Naive thymus-derived CD4-positive, alpha-beta T cell (primary cell): ENCODE measurements around the gene FNIP2. TPM values are rescaled to one million over a fixed set of nuclear protein-coding genes. Genes with fewer than 3 reads are reported as not detected.
"Not testable (repeated sequence)": the region's sequence is repeated elsewhere in the genome, so short reads cannot be mapped to it uniquely, and the experiment has no call there.

Experiments used
- ATAC-seq: fragments of 150-1000 bp; cut with Tn5 transposase; 2 replicates; pipeline ENCODE4 v1.10.0; 2021; ENCODE audit warnings: mild to moderate bottlenecking, moderate library complexity
- CTCF ChIA-PET: fragments of 350-600 bp; sonication (Branson Sonifier 250); formaldehyde crosslinking; loops from one replicate; lab custom pipeline; 2021; ENCODE audit warnings: antibody characterized with exemption; lab: Charles Lee
- POLR2A ChIA-PET: fragments of 350-600 bp; sonication (Branson Sonifier 250); formaldehyde crosslinking; loops from one replicate; lab custom pipeline; 2021; ENCODE audit warnings: antibody characterized with exemption, inconsistent platforms; lab: Charles Lee
- DNase-seq, 9 donors: peaks; one replicate each; pipeline versions ENCODE4 v3.0.0 to v3.0.0-alpha.2; 2020 to 2022; ENCODE audit warnings: mixed read lengths in 1 of 9
- H3K27ac ChIP-seq: one replicate; pipeline ENCODE4 v1.7.0; 2013; ENCODE audit warnings: mild to moderate bottlenecking, low read depth, low read length, moderate library complexity
- H3K27me3 ChIP-seq, 2 donors: one replicate each; pipeline ENCODE4 v1.7.0; 2013; ENCODE audit warnings: low read length in 2 of 2, mild to moderate bottlenecking in 2 of 2, moderate library complexity in 2 of 2; ENCODE audit not compliant: control insufficient read depth in 2 of 2, insufficient read depth in 2 of 2
- H3K36me3 ChIP-seq, 3 experiments: 1 replicate in 2 of 3; 2 replicates in 1 of 3; pipeline ENCODE4 v1.7.0; 2013; ENCODE audit warnings: low read length in 3 of 3, mild to moderate bottlenecking in 3 of 3, moderate library complexity in 1 of 3; ENCODE audit not compliant: insufficient read depth in 3 of 3, control insufficient read depth in 2 of 3
- H3K4me1 ChIP-seq, 2 donors: one replicate each; pipeline ENCODE4 v1.7.0; 2013; ENCODE audit warnings: low read length in 2 of 2, mild to moderate bottlenecking in 2 of 2, moderate library complexity in 1 of 2; ENCODE audit not compliant: control insufficient read depth in 2 of 2, insufficient read depth in 2 of 2
- H3K4me3 ChIP-seq: 2 replicates; pipeline ENCODE4 v1.7.0; 2013; ENCODE audit warnings: mild to moderate bottlenecking, low read length
- H3K9me3 ChIP-seq, 3 experiments: 1 replicate in 2 of 3; 2 replicates in 1 of 3; pipeline ENCODE4 v1.7.0; 2013; ENCODE audit warnings: low read length in 3 of 3; ENCODE audit not compliant: control insufficient read depth in 2 of 3
- H3K27ac Mint-ChIP-seq, 9 donors: one replicate each; pipeline ENCODE4 v1.8.0; 2020 to 2022; ENCODE audit warnings: mixed read lengths in 9 of 9, mild to moderate bottlenecking in 8 of 9, moderate library complexity in 5 of 9, inconsistent platforms in 2 of 9
- H3K27me3 Mint-ChIP-seq, 5 donors: one replicate each; pipeline ENCODE4 v1.8.0; 2021 to 2022; ENCODE audit warnings: mixed read lengths in 5 of 5, mild to moderate bottlenecking in 1 of 5
- H3K36me3 Mint-ChIP-seq, 5 donors: one replicate each; pipeline ENCODE4 v1.8.0; 2020 to 2022; ENCODE audit warnings: mixed read lengths in 5 of 5, mild to moderate bottlenecking in 3 of 5, inconsistent platforms in 1 of 5
- H3K4me1 Mint-ChIP-seq, 7 donors: one replicate each; pipeline ENCODE4 v1.8.0; 2020 to 2022; ENCODE audit warnings: mixed read lengths in 7 of 7, mild to moderate bottlenecking in 3 of 7, inconsistent platforms in 1 of 7
- H3K4me3 Mint-ChIP-seq, 10 donors: one replicate each; pipeline ENCODE4 v1.8.0; 2020 to 2022; ENCODE audit warnings: mild to moderate bottlenecking in 10 of 10, mixed read lengths in 10 of 10, moderate library complexity in 6 of 10, inconsistent platforms in 2 of 10
- H3K9me3 Mint-ChIP-seq, 11 donors: one replicate each; pipeline ENCODE4 v1.8.0; 2020 to 2022; ENCODE audit warnings: mixed read lengths in 11 of 11, mild to moderate bottlenecking in 4 of 11, inconsistent platforms in 1 of 11, moderate library complexity in 1 of 11
- intact Hi-C, 2 donors: fragments of 100-400 bp; cut with micrococcal nuclease; formaldehyde crosslinking; loops; one replicate each; pipeline ENCODE4 v1.15.1; 2023
- polyA plus RNA-seq, 2 donors: library from polyadenylated mRNA; unstranded; fragments of 300-500 nt; fragmentation: Illumina TruSeq; gene quantifications; one replicate each; pipeline ENCODE4 v1.2.3, GENCODE V29; 2021
- total RNA-seq, 6 experiments: library from RNA in 5 of 6; stranded (reverse) in 5 of 6; gene quantifications; 1 replicate in 5 of 6; 2 replicates in 1 of 6; pipeline ENCODE4 v1.2.3 and lab custom pipeline; 2021 to 2026

The FNIP2 gene
- total and polyA plus RNA-seq, 7 experiments from 2014 or later, result 2.3 to 19.5 (median 10.4) TPM

GRCh38 chr4:158952221-158952774 is 183.5 kb downstream of the FNIP2 start:
- intact Hi-C loops, CTCF ChIA-PET, DNase-seq, H3K9me3 ChIP-seq, H3K4me1 Mint-ChIP-seq, H3K27me3 ChIP-seq, H3K4me1 ChIP-seq, ATAC-seq, H3K4me3 Mint-ChIP-seq, H3K27ac Mint-ChIP-seq, H3K4me3 ChIP-seq, H3K27ac ChIP-seq, POLR2A ChIA-PET, H3K36me3 ChIP-seq: not testable (repeated sequence)
- H3K36me3 Mint-ChIP-seq, result peaks cover 2 to 11% (median 7%) of the 10 kb centered on the region in 5 donors
- peaks cover 7 to 36% (median 18%) of the 10 kb centered on the region in 11 donors for H3K9me3 Mint-ChIP-seq
- H3K27me3 Mint-ChIP-seq, result peaks cover 0 to 20% (median 5%) of the 10 kb centered on the region in 5 donors

GRCh38 chr4:158956345-158956744 is 187.5 kb downstream of the FNIP2 start:
- CTCF ChIA-PET, H3K27me3 Mint-ChIP-seq: not testable (repeated sequence)

GRCh38 chr4:158956918-158957317 is 188.1 kb downstream of the FNIP2 start:
- H3K27me3 ChIP-seq, H3K4me3 ChIP-seq, CTCF ChIA-PET, H3K4me3 Mint-ChIP-seq, DNase-seq, H3K36me3 ChIP-seq, intact Hi-C loops, H3K27ac ChIP-seq, H3K4me1 Mint-ChIP-seq, H3K9me3 ChIP-seq, H3K27ac Mint-ChIP-seq, H3K4me1 ChIP-seq, H3K36me3 Mint-ChIP-seq, POLR2A ChIA-PET, ATAC-seq: not testable (repeated sequence)
- H3K27me3 Mint-ChIP-seq, result peaks cover 0 to 14% (median 9%) of the 10 kb centered on the region in 5 donors
- H3K9me3 Mint-ChIP-seq, result peaks cover 4 to 23% (median 10%) of the 10 kb centered on the region in 11 donors

More at GRCh38 chr4:158956345-158956744, 187.5 kb downstream of the FNIP2 start:
- H3K4me1 Mint-ChIP-seq, H3K27ac ChIP-seq, H3K9me3 ChIP-seq, H3K36me3 ChIP-seq, H3K27me3 ChIP-seq, ATAC-seq, DNase-seq, H3K27ac Mint-ChIP-seq, intact Hi-C loops, H3K4me3 ChIP-seq, H3K36me3 Mint-ChIP-seq, H3K4me1 ChIP-seq, H3K4me3 Mint-ChIP-seq, POLR2A ChIA-PET: not testable (repeated sequence)
- H3K9me3 Mint-ChIP-seq, result peaks cover 7 to 29% (median 14%) of the 10 kb centered on the region in 11 donors

Other genes with a start within 250 kb of the FNIP2 start
- gene RXFP1, start 247.1 kb upstream of the FNIP2 start, total RNA-seq, result under 1 TPM in 1 of 5 experiments, not detected in 4; 0.27 TPM
- gene RXFP1, start 247.1 kb upstream of the FNIP2 start, polyA plus RNA-seq, result not detected
- gene C4orf46, start 97.1 kb upstream of the FNIP2 start, total RNA-seq, result 10 to 100 TPM in 1 of 5 experiments, 1 to 10 TPM in 4; 3.9 to 15.4 (median 4.7) TPM
- 1 to 10 TPM; 1.8 to 3.2 TPM for gene C4orf46, start 97.1 kb upstream of the FNIP2 start, polyA plus RNA-seq
- 10 to 100 TPM; 12.5 to 25.8 (median 17.5) TPM for gene ETFDH, start 96.7 kb upstream of the FNIP2 start, total RNA-seq
- 1 to 10 TPM; 6.5 to 8.7 TPM for gene ETFDH, start 96.7 kb upstream of the FNIP2 start, polyA plus RNA-seq
- 10 to 100 TPM; 13.4 to 46.1 (median 26.5) TPM for gene PPID, start 45.6 kb upstream of the FNIP2 start, total RNA-seq
- 10 to 100 TPM; 47.0 to 52.0 TPM for gene PPID, start 45.6 kb upstream of the FNIP2 start, polyA plus RNA-seq